HT1080 (cell line): ENCODE measurements around the gene ALDH7A1. TPM values are rescaled to one million over a fixed set of nuclear protein-coding genes. Genes with fewer than 3 reads are reported as not detected.

Source experiments
- small RNA-seq: library from RNA; depleted of rRNA; stranded (forward); fragments of <200 nt; gene quantifications from one replicate; pipeline ENCODE3, GENCODE V24; 2014
- total RNA-seq: library from RNA; depleted of rRNA; stranded (reverse); fragments of >200 nt; shearing (Covaris generic); gene quantifications from 2 replicates; pipeline ENCODE4 v1.2.3, GENCODE V29; 2014; rRNA removed

The ALDH7A1 gene
- total RNA-seq, 1 experiment from 2014 or later = 46.2 TPM

Small RNAs within 50 kb of the gene (small RNA-seq; reads per million reads assigned to genes)
- gene RNU6-290P = not detected

Other genes starting within 250 kb of the ALDH7A1 start
- gene GRAMD2B, start 171.8 kb downstream of the ALDH7A1 start, total RNA-seq = 5.2 and 8.1 TPM in 2 replicates
- gene PHAX, start 5.7 kb upstream of the ALDH7A1 start, total RNA-seq = 52.8 and 60.4 TPM in 2 replicates
- gene LMNB1, start 181.9 kb upstream of the ALDH7A1 start, total RNA-seq = 91.0 and 129 TPM in 2 replicates